IPS-18c (cell line): Measurements from ENCODE around the gene ALK.
"Not testable (repeated sequence)": the region's sequence is repeated elsewhere in the genome, so short reads cannot be mapped to it uniquely, and the experiment has no call there.

Source experiments
- H3K4me3 ChIP-seq: 2 replicates; pipeline ENCODE4 v1.7.0; 2013; ENCODE audit warnings: low read depth, mild to moderate bottlenecking, low read length, moderate library complexity; ENCODE audit not compliant: insufficient read depth
- H3K9me3 ChIP-seq: one replicate; pipeline ENCODE4 v1.6.1; 2013; ENCODE audit warnings: mild to moderate bottlenecking, low read length, moderate library complexity; ENCODE audit not compliant: control insufficient read depth, insufficient read depth

ALK gene

GRCh38 chr2:29247336-29247914 lies 674.0 kb downstream of the ALK start:
- no peak overlapping the region for H3K4me3 ChIP-seq
- no peaks in the 10 kb centered on the region for H3K9me3 ChIP-seq

- Histone ChIP-seq H3K4me3 (no peak overlapping the region), H3K9me3 (no peaks in the 10 kb centered on the region)
Measured at GRCh38 chr2:29246383-29247300, 674.7 kb downstream of the ALK start.

- no peaks in the 10 kb centered on the region for H3K9me3 ChIP-seq
- no peak overlapping the region for H3K4me3 ChIP-seq
Measured at GRCh38 chr2:29245742-29246382, 675.5 kb downstream of the ALK start.

- not testable (repeated sequence) for H3K9me3 ChIP-seq, H3K4me3 ChIP-seq
Measured at GRCh38 chr2:29245035-29245741, 676.2 kb downstream of the ALK start.

GRCh38 chr2:29242621-29243375 lies 678.6 kb downstream of the ALK start:
- H3K4me3 ChIP-seq, result no peak overlapping the region
- no peaks in the 10 kb centered on the region for H3K9me3 ChIP-seq

GRCh38 chr2:29241955-29242565 lies 679.3 kb downstream of the ALK start:
- no peaks in the 10 kb centered on the region for H3K9me3 ChIP-seq

GRCh38 chr2:29241341-29241740 lies 680.0 kb downstream of the ALK start:
- Histone ChIP-seq H3K9me3 (no peaks in the 10 kb centered on the region), H3K4me3 (no peak overlapping the region)

More at GRCh38 chr2:29241955-29242565, 679.3 kb downstream of the ALK start:
- no peak overlapping the region for H3K4me3 ChIP-seq

- H3K9me3 ChIP-seq, result no peaks in the 10 kb centered on the region
- no peak overlapping the region for H3K4me3 ChIP-seq
Measured at GRCh38 chr2:29240601-29241000, 680.8 kb downstream of the ALK start.

- Histone ChIP-seq H3K4me3 (no peak overlapping the region), H3K9me3 (no peaks in the 10 kb centered on the region)
Measured at GRCh38 chr2:29239209-29239960, 682.0 kb downstream of the ALK start.

GRCh38 chr2:29238497-29238896 lies 682.9 kb downstream of the ALK start:
- H3K4me3 ChIP-seq, result no peak overlapping the region
- no peaks in the 10 kb centered on the region for H3K9me3 ChIP-seq

GRCh38 chr2:29236074-29236473 lies 685.3 kb downstream of the ALK start:
- Histone ChIP-seq H3K9me3 (no peaks in the 10 kb centered on the region), H3K4me3 (no peak overlapping the region)

- H3K9me3 ChIP-seq, result no peaks in the 10 kb centered on the region
Measured at GRCh38 chr2:29235411-29235810, 686.0 kb downstream of the ALK start.

GRCh38 chr2:29233428-29233827 lies 688.0 kb downstream of the ALK start:
- Histone ChIP-seq H3K4me3 (no peak overlapping the region), H3K9me3 (no peaks in the 10 kb centered on the region)

More at GRCh38 chr2:29235411-29235810, 686.0 kb downstream of the ALK start:
- H3K4me3 ChIP-seq, result no peak overlapping the region

GRCh38 chr2:29232041-29232440 lies 689.3 kb downstream of the ALK start:
- H3K4me3 ChIP-seq, result no peak overlapping the region
- H3K9me3 ChIP-seq, result no peaks in the 10 kb centered on the region

- H3K4me3 ChIP-seq, result no peak overlapping the region
- no peaks in the 10 kb centered on the region for H3K9me3 ChIP-seq
Measured at GRCh38 chr2:29229640-29230039, 691.7 kb downstream of the ALK start.

GRCh38 chr2:29228947-29229346 lies 692.4 kb downstream of the ALK start:
- H3K9me3 ChIP-seq, result no peaks in the 10 kb centered on the region
- H3K4me3 ChIP-seq, result no peak overlapping the region
